HG02840 (cell line): ENCODE results near the gene MMD.
"Not testable (repeated sequence)": the region's sequence is repeated elsewhere in the genome, so short reads cannot be mapped to it uniquely, and the experiment has no call there.

ENCODE experiments used
- ATAC-seq: cut with Tn5 transposase; IDR thresholded peaks from one replicate; pipeline ENCODE4 v1.9.1; 2021; ENCODE audit warnings: mild to moderate bottlenecking, moderate library complexity, moderate number of reproducible peaks; ENCODE audit not compliant: unreplicated experiment, low FRiP score

MMD gene

DNA sequence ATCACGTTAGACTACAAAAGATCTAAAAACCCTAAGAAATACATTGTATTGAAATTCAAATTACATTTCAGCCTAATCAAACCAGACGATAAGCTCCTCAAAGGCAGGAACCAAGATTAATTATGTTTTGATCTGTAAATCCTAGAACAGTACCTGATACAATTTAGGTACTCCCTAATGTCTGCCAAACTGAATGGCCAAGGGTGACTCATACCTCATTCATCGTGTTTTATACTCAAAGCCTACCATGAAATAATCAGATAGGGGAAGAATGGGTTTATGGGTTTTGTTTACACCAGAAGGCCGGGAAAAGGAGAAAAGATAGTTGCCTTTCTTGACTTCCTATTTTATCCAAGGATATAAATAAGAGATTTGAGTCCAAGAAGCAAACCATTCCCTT is 19.3 kb downstream of the MMD start:
- no peak for ATAC-seq

DNA sequence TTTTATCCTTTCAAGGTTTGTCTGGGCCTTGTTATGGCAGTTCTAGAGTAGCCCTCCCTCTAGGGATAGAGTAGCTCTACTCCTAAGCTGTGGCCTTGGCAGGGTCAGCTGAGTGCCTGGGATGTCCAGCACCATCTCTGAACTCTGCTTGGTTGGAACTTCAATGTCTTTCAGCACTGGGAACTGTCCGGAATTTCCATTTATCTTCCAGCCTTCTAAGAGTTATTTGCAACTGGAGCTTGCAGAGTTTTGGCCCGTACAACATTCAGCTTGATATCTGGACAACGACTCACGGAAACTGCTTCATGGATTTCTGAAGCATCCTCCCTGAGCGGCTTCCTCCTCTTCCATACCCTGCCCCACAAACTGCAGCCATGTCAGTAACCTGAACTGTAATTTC is 22.9 kb downstream of the MMD start:
- no peak for ATAC-seq

DNA sequence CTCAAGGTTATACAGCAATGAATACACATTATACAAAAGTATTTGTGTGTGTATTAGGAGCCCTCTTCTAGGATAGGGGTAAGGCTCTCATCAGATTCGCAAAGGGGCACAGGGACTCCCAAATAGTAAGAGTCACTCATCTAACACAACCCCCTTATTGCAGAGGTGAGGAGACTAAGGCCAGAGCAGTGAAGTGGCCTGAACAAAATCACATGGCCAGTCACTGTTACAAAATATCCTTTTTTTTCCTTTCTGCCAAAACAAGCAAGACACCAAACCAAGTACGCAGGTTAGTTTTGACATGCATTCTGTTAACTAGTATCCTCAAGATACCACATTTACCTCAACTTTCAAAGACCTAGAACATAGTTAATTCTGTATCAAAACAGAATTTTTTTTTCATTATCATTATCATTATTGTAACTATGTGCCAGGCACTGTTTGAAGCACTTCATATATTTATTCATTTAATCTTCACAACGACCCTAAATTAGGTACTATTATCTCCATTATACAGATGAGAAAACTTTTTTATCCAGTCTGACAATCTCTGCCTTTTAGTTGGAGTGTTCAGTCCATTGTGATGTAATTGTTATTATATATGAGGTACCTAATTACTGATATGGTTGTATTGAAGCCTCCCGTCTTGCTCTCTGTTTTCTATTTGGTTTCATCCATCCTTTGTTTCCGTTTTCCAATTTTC is 25.7 kb downstream of the MMD start:
- no peak for ATAC-seq

DNA sequence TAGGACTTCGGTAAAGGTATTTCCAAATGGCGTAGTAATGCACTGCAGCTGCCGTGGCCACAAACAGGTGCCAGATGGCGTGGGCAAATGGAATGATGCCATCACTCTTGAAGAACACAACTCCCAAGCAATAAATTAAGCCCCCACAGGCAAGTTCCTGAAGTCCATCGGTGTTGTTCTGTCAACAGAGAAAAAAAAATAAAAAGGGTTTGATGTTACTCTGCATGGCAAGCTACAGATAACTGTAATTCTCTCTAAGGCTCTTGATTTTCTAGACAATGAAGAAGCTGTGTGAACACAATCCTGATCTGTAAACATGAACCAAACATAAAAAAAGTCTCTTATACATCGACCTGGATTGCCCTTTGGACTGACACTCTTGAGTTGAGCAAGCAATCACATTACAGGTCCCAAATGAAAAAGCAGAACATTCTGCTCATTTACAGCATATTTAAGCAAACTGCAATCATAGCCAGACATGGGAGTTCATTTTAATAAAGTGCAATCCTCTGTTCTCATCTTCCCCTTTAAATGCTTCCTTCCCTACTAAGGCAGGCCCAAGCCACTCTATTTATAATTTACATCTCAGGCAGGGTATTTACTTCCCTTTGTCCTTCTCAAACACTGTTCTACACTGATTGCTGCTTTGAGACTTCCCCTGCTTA is 27.1 kb downstream of the MMD start:
- ATAC-seq, result no peak

DNA sequence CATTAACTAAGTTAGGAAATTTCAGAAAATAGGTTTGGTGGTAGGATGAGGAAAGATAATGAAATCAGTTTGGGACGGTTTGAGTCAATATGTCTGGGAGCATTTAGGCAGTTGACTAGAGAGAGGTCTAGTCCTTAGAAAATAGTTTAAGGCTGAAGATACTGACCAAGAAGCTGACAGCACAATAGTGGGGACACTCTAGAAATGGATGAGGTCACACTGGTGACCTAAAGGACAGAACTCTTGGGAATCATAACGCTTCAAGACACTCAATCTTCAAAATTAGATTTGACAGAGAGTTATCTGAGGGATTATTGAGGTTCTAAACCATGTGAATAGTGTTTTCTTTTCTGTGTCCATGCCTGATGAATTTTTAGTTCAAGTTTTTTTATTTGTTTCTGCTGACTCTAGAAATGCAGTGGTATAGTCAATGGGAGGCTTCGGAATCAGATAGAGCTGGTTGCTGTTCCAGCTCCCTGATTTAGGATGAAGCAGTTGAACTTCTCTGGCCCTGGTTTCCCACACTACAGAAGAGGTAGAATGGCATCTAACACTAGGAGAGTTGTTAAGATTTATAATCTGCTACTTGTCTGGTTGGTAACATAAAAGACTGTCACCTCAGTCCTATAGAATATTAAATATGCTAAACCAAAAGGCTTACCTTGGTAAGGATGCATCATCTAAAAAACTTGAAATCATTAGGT is 29.7 kb downstream of the MMD start:
- no peak for ATAC-seq

DNA sequence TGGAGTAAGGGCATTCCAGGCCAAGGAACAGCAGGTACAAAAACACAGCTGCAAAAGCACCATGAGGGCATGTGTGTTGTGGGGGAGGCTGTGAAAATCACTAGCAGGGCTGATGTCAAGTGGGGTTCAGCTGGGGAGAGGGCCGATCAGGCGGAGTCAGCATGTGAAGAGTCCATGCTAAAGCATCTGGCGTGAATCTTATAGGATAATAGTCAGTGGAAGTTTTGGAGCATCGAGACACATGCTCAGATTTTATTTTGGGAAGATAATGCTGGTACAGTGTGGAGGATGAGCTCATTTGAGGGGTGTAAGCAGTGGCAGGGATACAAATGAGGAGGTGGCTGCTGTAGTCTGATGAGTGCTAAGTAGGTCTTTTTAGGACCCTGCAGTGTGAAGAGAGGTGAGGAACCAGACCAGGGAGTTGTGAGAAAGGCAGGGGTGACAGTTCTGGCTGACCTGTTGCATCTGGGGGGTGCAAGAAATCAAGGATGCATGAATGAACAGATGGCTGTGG is 30.3 kb downstream of the MMD start:
- ATAC-seq, result no peak

DNA sequence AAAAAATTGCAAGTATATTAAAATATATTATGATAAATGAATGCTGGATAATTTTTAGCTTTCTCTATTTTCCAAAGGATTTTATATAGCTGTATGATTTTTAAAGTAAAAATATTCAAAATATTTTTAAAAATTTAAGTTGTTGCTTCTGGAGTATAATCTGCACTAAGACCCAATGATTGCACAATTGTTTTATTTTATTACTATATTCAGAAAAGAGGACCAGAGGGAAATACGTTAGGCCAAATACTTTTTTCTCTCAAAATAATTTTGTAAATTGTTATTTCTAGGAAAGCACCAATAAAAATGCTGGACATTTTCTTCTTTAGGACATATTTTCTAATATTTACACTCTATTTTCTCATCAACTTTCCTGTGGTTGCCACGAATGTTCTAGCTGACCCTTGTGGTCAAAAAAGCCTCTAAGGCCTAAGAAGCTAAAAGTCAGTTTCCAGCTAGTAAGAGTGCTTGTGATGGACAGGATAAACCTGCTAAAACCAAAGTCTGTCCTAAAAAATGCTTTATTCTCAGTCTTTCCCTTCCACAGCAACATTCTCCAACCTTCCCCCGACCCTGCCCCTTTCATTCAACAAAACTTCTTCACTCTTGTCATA is 31.2 kb downstream of the MMD start:
- no peak for ATAC-seq

DNA sequence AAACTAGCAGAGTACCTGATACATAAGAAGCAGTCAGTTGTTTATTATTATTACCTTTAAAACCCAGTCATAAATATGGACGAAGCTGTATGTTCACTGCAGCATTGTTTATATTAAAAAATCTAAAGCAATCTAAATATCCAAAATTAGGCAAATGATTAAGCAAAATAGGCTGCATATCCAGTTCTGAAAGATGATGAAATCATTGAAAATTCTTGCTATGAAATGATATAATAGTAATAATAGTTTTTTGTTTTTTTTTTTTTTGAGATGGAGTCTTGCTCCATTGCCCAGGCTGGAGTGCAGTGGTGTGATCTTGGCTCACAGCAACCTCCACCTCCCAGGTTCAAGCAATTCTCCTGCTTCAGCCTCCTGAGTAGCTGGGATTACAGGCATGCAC is 31.9 kb downstream of the MMD start:
- ATAC-seq, result not testable (repeated sequence)

DNA sequence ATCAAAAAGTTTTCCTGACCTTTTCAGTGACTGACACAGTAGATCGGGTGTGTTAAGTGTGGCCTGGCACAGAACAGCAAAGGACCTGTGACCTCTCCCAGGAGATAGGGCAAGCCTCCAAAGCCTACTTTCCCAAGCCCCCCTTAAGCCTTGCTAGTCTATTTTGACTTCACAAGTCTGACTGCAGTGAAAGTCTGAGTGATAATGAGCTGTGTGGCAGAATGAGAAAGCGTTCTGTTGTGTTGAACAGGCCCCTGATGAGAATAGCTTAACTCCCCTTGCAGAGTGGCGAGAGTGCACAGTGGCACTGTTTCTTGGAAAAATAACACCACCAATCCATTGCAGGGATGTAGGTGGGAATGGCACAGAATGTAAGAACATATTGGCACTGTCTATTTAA is 32.8 kb downstream of the MMD start:
- ATAC-seq, result no peak

DNA sequence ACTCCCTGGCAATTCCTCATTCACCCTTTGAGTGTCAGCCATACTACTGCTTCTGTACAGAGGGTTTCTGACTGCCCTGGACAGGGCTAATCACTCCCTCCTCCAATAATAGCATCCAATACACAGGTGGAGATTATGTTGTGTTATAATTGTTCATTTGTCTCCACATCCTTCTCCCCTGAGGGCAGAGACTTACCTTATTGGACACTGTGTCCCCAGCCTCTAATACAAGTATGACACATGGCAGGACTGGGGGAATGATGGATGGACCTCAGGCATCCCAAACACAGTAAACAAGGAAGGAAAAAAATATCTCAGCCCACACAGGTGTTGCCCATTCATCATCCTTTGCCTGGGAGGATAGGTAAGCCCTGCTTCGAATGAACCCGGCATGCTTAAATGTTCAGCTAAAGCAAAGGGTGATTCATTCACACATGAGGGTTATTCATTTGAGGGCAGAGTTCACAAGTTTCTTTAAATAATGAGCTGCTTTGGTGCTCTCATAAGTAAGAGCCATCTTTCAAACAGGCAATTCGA is 34.8 kb downstream of the MMD start:
- no peak for ATAC-seq

DNA sequence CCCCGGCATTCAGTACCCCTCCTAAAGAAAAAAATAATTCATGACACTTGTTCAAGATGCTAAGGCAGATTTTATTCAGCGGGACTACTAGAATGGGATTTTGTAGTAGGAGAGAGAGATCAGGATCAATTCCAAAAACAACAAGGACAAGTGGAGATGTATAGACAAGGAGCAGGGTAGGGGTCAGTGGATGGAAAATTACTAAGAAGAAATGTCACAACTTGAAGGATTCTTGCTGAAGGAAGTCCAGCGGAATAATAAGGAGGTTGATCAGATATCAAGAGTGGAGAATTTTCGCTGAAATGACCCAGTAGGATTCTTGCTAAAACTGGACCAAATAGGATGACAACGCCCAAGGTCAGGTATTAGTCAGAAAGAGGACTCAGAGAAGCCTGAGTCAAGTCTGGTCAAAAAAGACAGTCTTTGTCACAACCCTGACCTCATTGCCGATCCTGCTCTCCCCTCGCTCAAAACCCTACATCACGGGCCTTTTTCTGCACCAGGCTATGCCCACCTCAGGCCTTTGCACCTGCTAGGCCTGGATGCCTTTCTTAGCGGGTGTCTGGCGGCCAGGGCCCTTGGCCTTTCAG is 36.9 kb downstream of the MMD start:
- ATAC-seq, result no peak

DNA sequence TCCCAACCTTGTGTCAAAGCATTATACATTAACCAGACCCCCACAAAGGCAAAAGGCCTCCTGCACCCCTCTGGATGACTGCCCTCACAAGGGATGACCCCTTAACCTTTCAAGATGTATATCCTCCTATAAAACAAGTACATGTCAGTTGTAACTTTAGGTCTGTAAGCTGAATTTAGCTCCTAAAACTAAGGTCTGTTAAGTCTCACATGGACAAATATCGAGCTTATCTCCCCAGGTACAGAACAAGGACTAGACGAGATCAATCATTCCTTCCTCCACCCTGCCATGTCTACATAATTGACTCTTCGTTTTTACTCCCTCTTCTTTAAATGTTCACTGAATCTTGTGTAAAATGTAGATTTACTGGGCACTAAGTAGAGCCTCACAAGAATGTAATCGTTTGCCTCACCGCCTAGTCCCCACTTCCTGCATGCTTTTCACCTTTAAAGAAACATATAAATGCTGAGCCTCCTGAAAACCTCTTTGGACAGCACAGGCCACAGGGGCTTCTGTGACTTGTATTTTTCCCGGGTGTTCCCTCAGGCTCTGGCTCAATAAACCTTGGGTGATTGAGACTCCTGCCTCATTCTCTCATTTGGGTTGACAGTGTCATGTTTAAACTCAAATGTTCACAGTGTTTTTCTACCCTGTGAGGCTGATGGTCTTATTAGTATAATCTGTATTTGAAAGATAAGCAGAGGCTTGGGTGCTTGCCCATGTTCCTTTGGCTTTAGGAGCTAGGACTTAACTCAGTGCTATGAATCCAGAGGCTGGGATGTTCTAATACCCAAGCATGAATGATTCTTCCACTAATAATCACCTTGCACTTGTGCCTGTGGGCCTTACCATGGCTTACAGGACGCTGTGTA is 37.6 kb downstream of the MMD start:
- no peak for ATAC-seq

DNA sequence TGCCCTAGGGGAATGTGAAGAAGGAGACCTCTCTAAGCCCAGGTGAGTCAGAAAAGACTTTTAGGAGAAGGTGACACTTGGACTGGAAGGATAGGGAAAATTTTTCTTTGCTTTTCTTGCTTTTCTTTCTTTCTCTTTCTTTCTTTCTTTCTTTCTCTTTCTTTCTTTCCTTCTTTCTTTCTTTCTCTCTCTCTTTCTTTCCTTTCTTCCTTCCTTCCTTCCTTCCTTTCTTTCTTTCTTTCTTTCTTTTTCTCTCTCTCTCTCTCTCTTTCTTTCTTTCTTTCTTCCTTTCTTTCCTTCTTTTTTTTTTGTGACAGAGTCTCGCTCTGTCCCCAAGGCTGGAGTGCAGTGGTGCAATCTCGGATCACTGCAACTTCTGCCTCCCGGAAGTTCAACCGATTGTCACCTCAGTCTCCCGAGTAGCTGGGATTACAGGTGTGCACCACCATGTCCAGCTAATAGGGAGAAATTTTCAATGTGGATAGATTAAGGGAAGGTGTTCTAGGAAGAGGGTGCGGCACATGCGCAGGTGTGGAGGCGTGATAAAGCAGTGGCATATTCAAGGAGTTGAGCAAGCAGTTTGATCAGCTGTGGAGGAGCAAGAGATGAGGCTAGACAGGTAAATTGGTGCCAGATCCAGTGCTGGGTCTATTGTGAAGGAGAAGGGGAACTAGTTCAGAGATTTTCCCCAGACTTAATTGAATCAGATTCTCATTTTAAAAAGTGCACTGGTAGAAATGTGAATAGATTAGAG is 40.4 kb downstream of the MMD start:
- no peak for ATAC-seq

DNA sequence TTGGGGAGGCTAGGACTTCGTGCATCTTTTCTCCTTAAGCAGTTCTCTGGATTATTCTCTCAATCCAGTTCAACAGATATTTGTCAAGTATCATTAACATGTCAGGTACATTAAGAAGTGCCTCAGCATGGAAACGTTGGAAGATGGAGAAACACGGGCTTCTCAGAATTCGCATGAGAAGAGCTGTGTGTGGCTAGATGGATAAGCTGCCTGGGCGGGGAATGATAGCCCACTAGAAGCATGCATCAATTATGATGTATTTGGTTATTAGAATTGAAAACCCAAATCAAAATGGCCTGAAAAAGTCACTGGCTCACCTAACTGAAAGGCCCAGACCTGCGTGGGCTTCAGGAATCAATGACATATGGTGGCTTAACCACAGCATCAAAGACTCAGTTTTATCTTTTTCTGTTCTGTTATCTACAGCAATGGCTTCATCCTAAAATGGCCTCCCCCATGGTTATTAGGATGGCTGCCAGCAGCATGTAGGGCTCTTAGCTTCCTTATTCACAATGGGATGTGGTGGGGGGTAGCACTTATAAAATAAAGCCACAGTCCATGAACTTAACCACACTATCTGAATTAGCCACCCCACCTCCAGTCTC is 43.9 kb downstream of the MMD start:
- no peak for ATAC-seq

DNA sequence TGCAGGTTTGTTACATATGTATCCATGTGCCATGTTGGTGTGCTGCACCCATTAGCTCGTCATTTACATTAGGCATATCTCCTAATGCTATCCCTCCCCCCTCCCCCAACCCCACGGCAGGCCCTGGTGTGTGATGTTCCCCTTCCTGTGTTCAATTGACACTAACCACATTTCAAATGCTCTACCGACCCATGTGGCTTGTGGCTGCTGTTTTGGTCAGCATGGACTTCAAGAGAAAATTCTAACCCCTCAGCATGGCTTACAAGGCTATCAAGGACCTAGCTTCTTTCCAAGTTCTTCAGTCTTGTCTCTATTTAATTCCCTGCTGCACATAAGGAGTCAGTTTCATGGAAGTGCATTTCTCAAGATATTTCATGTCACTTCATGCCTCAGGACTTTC is 52.9 kb downstream of the MMD start:
- no peak for ATAC-seq

DNA sequence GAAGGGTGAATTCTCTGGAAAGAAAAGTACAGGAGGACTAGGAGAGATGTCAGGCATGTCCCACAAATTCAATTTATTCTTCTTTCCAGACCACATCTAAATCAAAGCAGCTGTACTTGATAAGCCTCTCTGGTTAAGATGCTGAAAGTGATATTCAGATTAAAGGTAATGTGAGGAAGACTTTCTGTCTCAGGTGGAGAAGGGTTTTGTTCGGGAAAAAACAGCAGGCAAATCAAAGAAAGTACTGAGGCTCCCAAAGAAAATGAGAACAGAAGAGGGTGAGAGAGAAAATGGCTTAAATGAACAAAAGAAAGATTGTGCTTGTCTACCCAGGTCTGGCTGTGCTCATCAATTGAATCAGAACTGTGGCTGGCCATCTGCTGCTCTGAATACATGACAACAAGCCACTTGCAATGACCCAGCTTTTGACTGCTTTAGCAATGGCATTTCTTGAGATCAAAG is 55.6 kb downstream of the MMD start:
- ATAC-seq, result no peak

DNA sequence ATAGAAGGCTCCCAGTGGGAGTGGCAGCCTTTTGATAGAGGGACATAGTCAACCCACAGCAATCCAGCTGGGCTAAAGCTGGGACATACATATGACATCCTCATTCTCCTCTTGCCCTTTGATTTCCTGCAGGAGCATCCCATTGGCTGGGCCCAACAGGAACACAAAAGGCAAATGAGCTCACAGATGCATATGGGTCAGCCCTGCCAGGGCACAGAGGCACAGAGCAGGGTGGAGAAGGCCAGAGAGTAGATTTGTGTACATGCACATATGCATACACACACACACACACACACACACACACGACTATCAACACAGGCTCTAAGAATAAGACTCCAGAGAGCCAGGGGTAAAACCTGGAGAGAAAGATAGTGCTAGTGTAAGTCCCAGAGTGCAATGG is 58.6 kb downstream of the MMD start:
- no peak for ATAC-seq

DNA sequence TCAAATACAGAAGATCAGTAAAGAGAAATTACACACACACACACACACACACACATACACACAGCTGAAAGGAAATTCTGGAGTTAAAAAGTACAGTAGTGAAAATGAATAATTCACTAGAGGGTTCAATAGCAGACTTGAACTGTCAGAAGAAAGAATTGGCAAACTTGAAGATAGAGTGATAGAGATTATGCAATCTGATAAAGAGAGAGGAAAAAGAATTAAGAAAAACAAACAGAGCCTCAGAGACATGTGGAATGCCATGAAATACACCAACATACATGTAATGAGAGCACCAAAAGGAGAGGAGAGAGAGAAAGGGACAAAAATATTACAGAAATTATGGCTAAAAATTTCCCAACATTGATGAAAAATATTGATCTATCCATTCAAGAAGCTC is 60.7 kb downstream of the MMD start:
- no peak for ATAC-seq
